Endothelial cell of umbilical vein (primary cell): ENCODE results near the gene PTN. TPM values are rescaled to one million over a fixed set of nuclear protein-coding genes. Genes with fewer than 3 reads are reported as not detected.

Experiments used
- BruUV-seq: library from RNA; stranded (reverse); fragments of 400-500 nt; replicated peaks from 2 replicates; lab custom pipeline; 2021; lab: Mats Ljungman, UMichigan
- CTCF ChIA-PET: fragments of 300-600, 350-600 bp; sonication (Branson Sonifier 250); formaldehyde crosslinking; loops from one replicate; lab custom pipeline; 2021; ENCODE audit warnings: antibody characterized with exemption, inconsistent platforms; lab: Charles Lee
- POLR2A ChIA-PET: fragments of 300-600, 350-600 bp; sonication (Branson Sonifier 250); formaldehyde crosslinking; loops from one replicate; lab custom pipeline; 2021; ENCODE audit warnings: antibody characterized with exemption, inconsistent platforms; lab: Charles Lee
- DNase-seq: peaks from one replicate; pipeline ENCODE4 v3.0.0-alpha.2; 2011; ENCODE audit warnings: low read depth, low spot score
- FAIRE-seq: peaks from 2 replicates; lab custom pipeline; 2011; peaks lifted over from hg19 to GRCh38; lab: Jason Lieb, UNC
- H2AFZ ChIP-seq: 2 replicates; pipeline ENCODE4 v1.6.0; 2012; ENCODE audit warnings: low read depth, low read length, control low read depth, inconsistent platforms
- H3K27ac ChIP-seq: 2 replicates; pipeline ENCODE4 v1.5.1; 2011; ENCODE audit warnings: low read depth, mild to moderate bottlenecking, control low read depth, low read length, moderate library complexity; ENCODE audit not compliant: insufficient read depth
- H3K27me3 ChIP-seq, 2 experiments: 2 replicates each; pipeline versions ENCODE4 v1.6.0 to v1.6.1; 2011; ENCODE audit warnings: low read length in 2 of 2, mixed read lengths in 1 of 2; ENCODE audit not compliant: control insufficient read depth in 2 of 2, insufficient read depth in 2 of 2
- H3K36me3 ChIP-seq, 2 experiments: 2 replicates in 1 of 2; 3 replicates in 1 of 2; pipeline ENCODE4 v1.5.1; 2011; ENCODE audit warnings: low read length in 2 of 2, mild to moderate bottlenecking in 1 of 2, moderate library complexity in 1 of 2; ENCODE audit not compliant: control insufficient read depth in 2 of 2, insufficient read depth in 2 of 2; ENCODE audit errors: extremely low read depth in 1 of 2
- H3K4me1 ChIP-seq: 3 replicates; pipeline ENCODE4 v1.5.1; 2011; ENCODE audit warnings: mild to moderate bottlenecking, low read length; ENCODE audit not compliant: control insufficient read depth, insufficient read depth; ENCODE audit errors: extremely low read depth
- H3K4me2 ChIP-seq: 2 replicates; pipeline ENCODE4 v1.6.1; 2011; ENCODE audit warnings: low read length, control low read depth, mixed read lengths; ENCODE audit not compliant: insufficient read depth
- H3K4me3 ChIP-seq, 3 experiments: fragments of 200-600 bp in 1 of 3; sonication (generic), shearing (Covaris generic) in 1 of 3; replicated peaks in 1 of 3; 2 replicates each; pipeline ENCODE4 v1.5.1; 2011 to 2016; ENCODE audit warnings: control low read depth in 3 of 3, low read length in 3 of 3, mild to moderate bottlenecking in 2 of 3, inconsistent platforms in 1 of 3, low read depth in 1 of 3, moderate library complexity in 1 of 3; ENCODE audit not compliant: insufficient read depth in 1 of 3
- H3K79me2 ChIP-seq: 2 replicates; pipeline ENCODE4 v1.6.0; 2012; ENCODE audit warnings: low read length, inconsistent platforms; ENCODE audit not compliant: control insufficient read depth, insufficient read depth
- H3K9ac ChIP-seq: replicated peaks from 2 replicates; pipeline ENCODE3; 2011; ENCODE audit warnings: low read length, control low read depth; ENCODE audit not compliant: insufficient read depth; ENCODE audit errors: extremely low read depth
- H3K9me1 ChIP-seq: replicated peaks from 3 replicates; pipeline ENCODE4 v1.6.0; 2011; ENCODE audit warnings: mild to moderate bottlenecking, low read length; ENCODE audit not compliant: control insufficient read depth, insufficient read depth; ENCODE audit errors: extremely low read depth
- H3K9me3 ChIP-seq: replicated peaks from 2 replicates; pipeline ENCODE4 v1.5.1; 2012; ENCODE audit warnings: low read length, inconsistent platforms; ENCODE audit not compliant: control insufficient read depth, insufficient read depth
- H4K20me1 ChIP-seq: replicated peaks from 2 replicates; pipeline ENCODE3; 2011; ENCODE audit warnings: mild to moderate bottlenecking, low read length; ENCODE audit not compliant: control insufficient read depth, insufficient read depth; ENCODE audit errors: extremely low read depth
- CTCF ChIP-seq, 2 donors: IDR thresholded peaks; 1 replicate in 1 of 2; 2 replicates in 1 of 2; pipeline ENCODE4 v1.5.1; 2011; ENCODE audit warnings: low read length in 2 of 2, mild to moderate bottlenecking in 2 of 2, moderate library complexity in 2 of 2, control low read depth in 1 of 2, inconsistent platforms in 1 of 2, low read depth in 1 of 2; ENCODE audit not compliant: insufficient read depth in 1 of 2; ENCODE audit errors: extremely low read depth in 1 of 2
- EZH2 ChIP-seq: IDR thresholded peaks from 2 replicates; pipeline ENCODE4 v1.6.1; 2012; ENCODE audit warnings: borderline replicate concordance, low read depth, mild to moderate bottlenecking, moderate library complexity, low read length, inconsistent platforms; ENCODE audit not compliant: severe bottlenecking
- GATA2 ChIP-seq: IDR thresholded peaks from 2 replicates; pipeline ENCODE4 v1.7.0; 2011; ENCODE audit warnings: low read depth, mild to moderate bottlenecking, moderate library complexity, mixed read lengths, low read length; ENCODE audit not compliant: insufficient read length, insufficient read depth
- POLR2A ChIP-seq: IDR thresholded peaks from 2 replicates; pipeline ENCODE4 v1.6.1; 2012; ENCODE audit warnings: low read depth, mild to moderate bottlenecking, control low read depth, low read length
- POLR2AphosphoS5 ChIP-seq: IDR thresholded peaks from 2 replicates; pipeline ENCODE4 v1.6.1; 2012; ENCODE audit warnings: low read depth, mild to moderate bottlenecking, control low read depth, low read length, moderate library complexity; ENCODE audit not compliant: insufficient read depth
- dilution Hi-C: fragments of 300-500 bp; cut with MboI; formaldehyde crosslinking; loops from one replicate; pipeline ENCODE4 v1.15.0; 2019; ENCODE audit warnings: low sequenced_read_pairs; ENCODE audit not compliant: extremely low pct_ligation_motif_present
- intact Hi-C: fragments of 100-400 bp; cut with micrococcal nuclease; formaldehyde crosslinking; loops from one replicate; pipeline ENCODE4 v1.10.0; 2022
- polyA plus RNA-seq, 4 experiments: library from polyadenylated mRNA; depleted of rRNA in 3 of 4; stranded (reverse) in 3 of 4; unstranded in 1 of 4; fragments of >200 nt; gene quantifications; 2 replicates each; pipeline versions ENCODE4 v1.2.1 to v1.2.3, GENCODE V29; 2011 to 2012; ENCODE audit warnings: missing spikeins in 1 of 4
- total RNA-seq: library from RNA; stranded (reverse); gene quantifications from 2 replicates; pipeline ENCODE4 v1.2.3, GENCODE V29; 2021
- TF ChIP-seq, protein P1 (sequence below): IDR thresholded peaks from 2 replicates; pipeline ENCODE4 v1.6.1; 2011; ENCODE audit not compliant: insufficient read depth, insufficient read length

PTN gene
- total and polyA plus RNA-seq, 2 donors (not counting 3 experiments of a cell fraction or from before 2014, with no cell fraction given): 0.07 TPM; not detected in 1

GRCh38 chr7:137254766-137255165 lies 88.8 kb downstream of the PTN start:
- TF ChIP-seq POLR2AphosphoS5 (no peak), EZH2 (no peak), POLR2A (no peak), GATA2 (no peak)
- TF ChIP-seq, protein P1, sequence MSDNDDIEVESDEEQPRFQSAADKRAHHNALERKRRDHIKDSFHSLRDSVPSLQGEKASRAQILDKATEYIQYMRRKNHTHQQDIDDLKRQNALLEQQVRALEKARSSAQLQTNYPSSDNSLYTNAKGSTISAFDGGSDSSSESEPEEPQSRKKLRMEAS: no peak

DNA sequence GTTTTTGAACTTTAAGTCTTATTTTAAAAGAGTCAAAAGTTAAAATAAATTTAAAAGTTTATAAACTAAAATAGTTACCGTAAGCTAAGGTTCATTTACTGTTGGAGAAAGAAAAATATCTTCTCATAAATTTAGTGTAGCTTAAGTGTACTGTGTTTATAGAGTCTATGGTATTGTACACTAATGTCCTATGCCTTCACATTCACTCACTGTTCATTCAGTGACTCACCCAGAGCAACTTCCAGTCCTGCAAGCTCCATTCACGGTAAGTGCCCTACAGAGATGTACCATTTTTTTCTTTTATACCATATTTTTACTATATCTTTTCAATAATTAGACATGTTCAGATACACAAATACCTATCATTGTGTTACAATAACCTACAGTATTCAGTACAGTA lies 97.6 kb downstream of the PTN start:
- Histone ChIP-seq H3K36me3 (no peaks in the 10 kb centered on the region), H4K20me1 (no peaks in the 10 kb centered on the region), H3K27me3 (no peaks in the 10 kb centered on the region), H3K79me2 (no peaks in the 10 kb centered on the region), H3K9me3 (no peaks in the 10 kb centered on the region), H3K9ac (no peak overlapping the region), H3K4me2 (no peak overlapping the region), H3K9me1 (no peaks in the 10 kb centered on the region), H3K27ac (no peak overlapping the region), H3K4me1 (no peaks in the 10 kb centered on the region), H3K4me3 (no peak overlapping the region), H2AFZ (no peak overlapping the region)
- DNase-seq: no peak
- ChIA-PET POLR2A (no interaction called here), CTCF (no interaction called here)
- dilution Hi-C loops (no loop called here), intact Hi-C loops (no loop called here)
- FAIRE-seq: no peak
- TF ChIP-seq POLR2AphosphoS5 (no peak), GATA2 (no peak), POLR2A (no peak), CTCF (IDR thresholded peaks at IDR 0.05; ENCODE audit: extremely low read depth in 1 of 2, insufficient read depth in 1 of 2, low read depth in 1 of 2, low read length in 2 of 2) (no peak)
- no TSS peak for BruUV-seq

More at GRCh38 chr7:137254766-137255165, 88.8 kb downstream of the PTN start:
- H2AFZ ChIP-seq: no peak overlapping the region
- H3K4me3 ChIP-seq: no peak overlapping the region
- DNase-seq (no peak), FAIRE-seq (no peak)
- H3K36me3 ChIP-seq: no peaks in the 10 kb centered on the region
- H3K4me2 ChIP-seq: no peak overlapping the region
- H3K27ac ChIP-seq: no peak overlapping the region
- no peaks in the 10 kb centered on the region for H3K9me1 ChIP-seq
- POLR2A ChIA-PET: no interaction called here
- H3K27me3 ChIP-seq: no peaks in the 10 kb centered on the region
- H4K20me1 ChIP-seq: no peaks in the 10 kb centered on the region
- H3K9me3 ChIP-seq: no peaks in the 10 kb centered on the region
- intact Hi-C loops: no loop called here
- H3K4me1 ChIP-seq: no peaks in the 10 kb centered on the region
- dilution Hi-C loops: no loop called here
- no peak overlapping the region for H3K9ac ChIP-seq
- CTCF ChIA-PET: no interaction called here
- no TSS peak for BruUV-seq
- H3K79me2 ChIP-seq: no peaks in the 10 kb centered on the region
